NCI-H526 treated with DMSO at 0.1 percent for 48 hours (cell line): ENCODE results near the gene APEH.

Experiments
- DNase-seq: peaks from one replicate; lab custom pipeline; 2025; lab: John Stamatoyannopoulos, UW

APEH gene

DNA sequence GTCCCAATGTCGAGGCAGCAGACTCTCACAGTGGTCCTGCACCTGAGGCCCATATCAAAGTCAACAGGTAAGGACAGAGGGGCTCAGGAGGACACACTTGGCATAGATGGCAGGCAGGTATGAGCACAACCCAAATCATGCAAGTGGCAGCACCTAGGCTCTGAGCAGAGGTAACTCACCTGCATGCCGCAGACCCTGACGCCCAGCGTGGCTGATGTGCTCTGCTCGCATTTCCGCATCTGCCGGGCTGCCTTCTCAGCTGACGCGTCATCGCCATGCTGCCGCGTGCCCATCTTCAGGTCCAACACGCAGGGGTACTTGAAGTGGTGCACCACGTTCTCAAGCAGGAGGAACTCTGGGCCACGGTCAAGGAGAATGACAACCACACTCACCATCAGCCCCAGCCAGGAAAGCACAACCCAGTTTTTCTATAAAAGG, 53.8 kb downstream of the APEH start:
- no peak for DNase-seq

DNA sequence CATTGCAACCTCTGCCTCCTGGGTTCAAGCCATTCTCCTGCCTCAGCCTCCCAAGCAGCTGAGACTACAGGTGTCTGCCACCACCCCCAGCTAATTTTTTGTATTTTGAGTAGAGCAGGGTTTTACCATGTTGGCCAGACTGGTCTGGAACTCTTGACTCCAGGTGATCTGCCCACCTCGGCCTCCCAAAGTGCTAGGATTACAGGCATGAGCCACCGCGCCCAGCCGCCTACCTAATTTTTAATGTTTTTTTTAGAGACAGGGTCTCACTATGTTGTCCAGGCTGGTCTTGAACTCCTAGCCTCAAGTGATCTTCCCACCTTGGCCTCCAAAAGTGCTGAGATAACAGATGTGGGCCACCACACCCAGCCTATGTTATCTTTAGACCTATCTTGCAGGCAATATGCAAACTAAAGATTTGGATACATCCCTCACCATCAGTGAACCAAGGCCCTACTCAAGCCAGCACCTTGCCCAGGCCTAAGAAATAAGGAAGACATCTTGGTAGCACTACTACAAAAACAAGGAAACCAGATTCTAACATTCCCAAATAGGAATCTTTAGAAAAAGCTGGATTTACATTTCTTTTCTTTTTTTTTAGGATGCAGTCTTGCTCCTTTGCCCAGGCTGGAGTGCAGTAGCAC, 55.9 kb downstream of the APEH start:
- DNase-seq = no peak

GRCh38 chr3:49732597-49732996, 58.4 kb downstream of the APEH start:
- DNase-seq = no peak

DNA sequence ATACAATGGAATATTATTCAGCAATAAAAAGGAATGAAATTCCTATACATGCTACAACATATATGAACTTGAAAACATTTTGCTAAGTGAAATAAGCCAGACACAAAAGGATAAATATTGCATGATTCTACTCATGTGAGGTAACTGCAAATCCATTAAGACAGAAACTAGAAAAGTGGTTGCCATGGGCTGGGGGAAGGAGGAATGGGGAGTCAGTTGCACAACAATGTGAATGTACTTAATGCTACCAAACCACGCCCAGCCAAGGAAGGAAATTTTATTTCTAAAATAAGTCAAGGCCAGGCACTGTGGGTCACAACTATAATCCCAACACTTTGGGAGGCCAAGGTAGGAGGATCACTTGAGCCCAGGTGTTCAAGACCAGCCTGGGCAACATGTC, 59.4 kb downstream of the APEH start:
- no peak for DNase-seq
